RKO (cell line): Measurements from ENCODE around the gene SLC38A1.
"Not testable (repeated sequence)": the region's sequence is repeated elsewhere in the genome, so short reads cannot be mapped to it uniquely, and the experiment has no call there.

Experiments
- DNase-seq: peaks from one replicate; pipeline ENCODE4 v3.0.0-alpha.2; 2016; ENCODE audit warnings: low spot score

SLC38A1 gene

DNA sequence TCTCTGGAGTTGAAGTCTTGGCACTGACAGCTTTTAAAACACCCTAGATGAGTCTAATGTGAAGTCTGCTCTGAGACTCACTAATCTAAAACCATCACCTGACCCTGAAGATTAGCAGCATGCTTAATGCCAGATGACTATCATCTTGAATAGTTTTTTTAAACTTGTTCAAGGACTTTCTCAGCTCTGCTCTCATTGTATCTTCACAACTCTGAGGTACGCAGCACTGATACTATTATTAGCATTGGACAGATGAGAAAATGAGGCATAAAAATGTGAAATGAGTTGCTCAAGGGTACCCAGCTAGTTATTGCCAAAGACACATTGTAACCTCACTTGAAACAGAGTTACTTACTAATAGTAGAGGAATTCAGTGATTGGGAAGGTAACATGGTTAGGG, 4.8 kb downstream of the SLC38A1 start:
- DNase-seq, result peak; percentile 30

DNA sequence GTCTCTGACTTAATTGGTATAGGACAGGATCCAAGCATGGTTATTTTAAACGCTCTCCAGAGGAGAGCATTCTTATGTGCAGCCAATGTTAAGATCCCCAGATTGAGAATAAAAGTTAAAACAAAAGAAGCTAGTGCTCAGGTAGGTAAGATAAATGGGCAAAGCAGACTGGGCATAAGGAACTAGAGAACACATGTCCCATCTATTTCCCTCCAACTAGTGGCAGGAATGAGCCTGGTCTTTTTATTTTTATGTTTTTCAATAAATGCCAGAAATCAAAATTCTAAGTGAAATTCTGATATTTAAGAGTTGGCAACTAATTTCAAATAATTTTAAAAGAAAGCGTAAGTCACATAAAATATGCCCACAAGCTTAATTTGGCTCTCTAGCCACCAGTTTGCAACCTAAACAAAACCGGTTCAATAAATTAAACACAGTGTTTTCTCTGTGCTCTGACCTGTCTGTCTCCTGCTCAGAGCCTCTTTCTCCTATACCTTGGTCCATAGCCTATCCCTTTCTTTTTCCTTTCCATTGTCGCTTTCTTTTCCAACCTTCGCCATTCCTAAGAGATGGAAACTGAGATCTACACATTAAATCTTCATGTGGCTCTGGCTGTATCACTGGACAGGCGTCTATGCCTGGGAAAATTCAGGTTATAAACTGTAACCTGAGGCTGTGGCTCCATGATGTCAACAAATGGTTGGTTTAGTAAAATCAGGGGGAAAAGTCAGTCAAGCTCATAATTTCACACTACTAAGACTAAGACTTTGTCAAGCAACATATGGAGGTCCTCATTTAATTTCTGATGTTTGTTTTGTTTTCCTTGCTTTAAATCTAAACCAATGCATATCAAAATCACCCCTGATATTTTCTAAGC, 5.5 kb downstream of the SLC38A1 start:
- DNase-seq, result peak; percentile 40

DNA sequence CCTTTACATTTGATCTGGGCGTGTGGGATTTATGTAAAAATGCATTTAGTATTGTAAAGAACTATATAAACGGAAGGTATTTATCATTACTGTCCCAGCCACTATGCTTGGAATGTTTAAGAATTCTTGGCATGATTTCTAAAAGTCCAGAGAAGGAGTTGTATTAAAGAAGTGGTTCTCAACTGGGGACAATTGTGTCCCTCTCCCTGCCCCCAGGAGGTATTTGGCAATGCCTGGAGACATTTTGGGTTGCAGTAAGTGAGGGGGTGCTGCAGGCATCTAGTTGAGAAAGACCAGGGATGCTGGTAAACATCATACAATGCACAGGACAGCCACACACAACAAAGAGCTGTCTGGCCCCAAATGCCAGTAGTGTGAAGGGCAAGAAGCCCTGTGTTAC, 7.2 kb downstream of the SLC38A1 start:
- DNase-seq, result no peak

DNA sequence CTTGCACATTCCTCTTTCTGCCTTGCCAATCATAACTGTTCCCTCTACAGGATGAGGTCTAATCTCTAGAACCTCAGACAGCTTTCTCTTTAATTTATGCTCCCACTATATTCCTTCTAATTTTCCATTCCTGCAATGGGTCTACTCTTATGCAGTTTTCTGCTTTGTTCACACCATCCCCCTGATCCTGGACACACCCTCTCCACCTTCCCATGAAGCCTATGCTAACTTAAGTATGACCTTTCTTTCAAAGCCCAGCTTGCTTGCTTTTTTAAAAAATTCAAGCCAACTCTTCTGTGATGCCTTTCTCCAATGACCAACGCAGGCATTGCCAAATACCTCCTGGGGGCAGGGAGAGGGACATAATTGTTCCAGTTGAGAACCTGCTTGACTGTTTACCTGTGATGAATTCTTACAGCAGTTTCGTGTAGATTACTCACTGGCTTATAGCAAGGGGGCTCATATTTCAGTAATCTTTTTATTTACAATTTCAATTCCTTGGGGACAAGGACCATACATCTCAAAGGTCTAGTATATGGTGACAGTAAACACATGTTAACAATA, 7.8 kb downstream of the SLC38A1 start:
- DNase-seq, result no peak

DNA sequence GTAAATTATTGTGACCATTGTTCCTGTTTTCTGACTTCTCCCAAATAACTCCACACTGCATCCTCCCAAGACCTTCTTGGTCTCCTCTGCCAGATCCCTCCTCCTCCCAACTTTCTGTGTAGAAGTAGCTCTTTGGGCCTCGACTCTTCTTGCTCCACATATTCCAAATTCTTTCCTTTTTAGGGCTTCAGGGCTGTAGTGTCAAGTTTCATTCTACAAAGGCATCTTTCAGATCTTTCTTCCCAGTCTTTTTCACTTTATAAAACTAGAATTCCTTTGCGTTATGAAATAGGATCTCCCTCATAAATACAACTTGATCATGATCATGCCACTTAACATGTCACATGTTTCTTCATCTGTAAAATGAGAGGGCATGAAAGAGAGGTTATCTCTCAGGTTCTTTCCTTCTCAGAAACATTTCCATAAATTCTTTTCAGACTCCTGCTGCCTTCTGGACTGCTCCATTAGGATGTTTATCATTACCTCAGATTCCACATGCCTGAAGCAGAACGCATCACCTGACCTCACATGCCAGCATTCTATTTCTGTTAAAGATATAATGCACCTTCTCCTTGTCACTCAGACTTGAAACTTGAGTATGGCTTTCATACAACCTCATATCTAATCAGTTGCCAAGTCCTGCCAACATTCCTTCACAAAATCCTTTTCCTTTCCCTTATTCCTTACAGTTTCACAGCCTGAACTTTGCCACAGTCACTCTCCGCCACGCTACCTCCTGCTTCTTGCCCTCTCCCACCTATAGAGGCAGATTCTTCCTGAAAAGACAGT, 8.5 kb downstream of the SLC38A1 start:
- no peak for DNase-seq

DNA sequence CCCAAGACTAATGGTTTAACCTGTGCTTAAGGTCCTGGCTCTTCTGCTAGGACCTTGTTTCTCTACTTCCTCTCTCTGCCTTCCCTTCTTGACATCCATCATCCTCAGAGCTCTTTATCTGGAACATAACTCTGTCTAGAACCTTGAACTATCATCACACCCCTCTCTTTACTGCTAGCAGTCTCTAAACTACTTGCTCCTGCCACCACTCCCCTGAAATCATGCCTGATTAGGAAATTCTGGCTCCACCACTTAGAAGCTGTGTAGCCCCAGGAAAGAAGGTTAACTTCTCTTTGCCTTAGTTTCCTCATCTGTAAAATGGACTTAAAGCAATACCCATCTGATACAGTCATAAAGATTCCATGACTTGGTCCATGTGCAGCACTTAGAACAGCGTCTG, 9.1 kb downstream of the SLC38A1 start:
- DNase-seq, result no peak

DNA sequence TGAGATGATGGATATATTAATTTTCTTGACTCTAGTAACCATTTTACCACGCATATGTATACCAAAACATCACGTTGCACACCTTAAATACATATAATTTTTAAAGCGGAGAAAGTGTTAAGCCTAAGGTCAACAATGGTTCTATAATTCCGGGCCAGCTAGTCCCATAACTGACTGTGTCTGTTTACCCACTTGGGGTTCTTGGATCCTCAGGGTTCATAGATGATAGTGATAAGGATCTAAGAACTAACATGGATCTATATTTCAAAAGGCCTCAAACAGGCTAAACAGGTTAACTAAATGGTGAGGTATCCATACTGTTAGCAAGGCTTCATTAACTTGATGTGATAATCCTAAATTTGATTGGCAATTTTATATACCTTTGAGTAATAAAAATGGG, 9.8 kb downstream of the SLC38A1 start:
- DNase-seq, result no peak

DNA sequence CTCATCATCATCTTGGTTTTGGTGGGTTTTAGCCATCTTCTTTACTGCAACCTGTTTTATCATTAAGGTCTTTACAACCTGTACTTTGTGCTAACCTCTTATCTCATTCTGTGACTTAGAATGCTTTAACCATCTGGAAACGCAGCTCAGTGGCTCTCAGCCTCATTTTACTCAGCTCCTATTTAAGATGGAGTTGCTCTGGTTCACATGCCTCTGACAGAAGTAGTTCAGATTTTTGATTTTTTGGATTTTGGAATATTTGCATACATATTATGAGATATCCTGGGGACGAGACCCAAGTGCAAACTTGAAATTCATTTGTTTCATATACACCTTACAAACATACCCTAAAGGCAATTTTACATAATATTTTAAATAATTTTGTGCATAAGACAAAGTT, 10.7 kb downstream of the SLC38A1 start:
- no peak for DNase-seq

DNA sequence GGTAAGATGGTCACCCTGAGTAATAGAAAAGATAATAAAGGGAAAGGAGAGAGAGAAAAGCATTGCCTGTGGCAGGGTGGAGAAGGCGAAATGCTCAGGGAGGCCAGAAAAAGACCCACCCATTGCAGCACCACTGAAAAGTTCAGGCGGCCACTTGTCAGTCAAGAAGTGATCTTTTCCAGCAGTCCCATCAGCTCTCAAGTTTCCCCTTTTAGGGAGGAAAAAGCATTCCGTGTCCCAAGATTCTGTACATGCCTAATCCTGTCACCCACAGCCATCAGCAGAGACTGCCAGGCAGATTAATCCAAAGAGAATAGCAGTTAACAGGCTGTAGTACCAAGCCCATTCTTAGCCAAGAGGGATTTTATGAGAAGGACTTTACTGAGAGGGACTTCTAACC, 11.9 kb downstream of the SLC38A1 start:
- no peak for DNase-seq

DNA sequence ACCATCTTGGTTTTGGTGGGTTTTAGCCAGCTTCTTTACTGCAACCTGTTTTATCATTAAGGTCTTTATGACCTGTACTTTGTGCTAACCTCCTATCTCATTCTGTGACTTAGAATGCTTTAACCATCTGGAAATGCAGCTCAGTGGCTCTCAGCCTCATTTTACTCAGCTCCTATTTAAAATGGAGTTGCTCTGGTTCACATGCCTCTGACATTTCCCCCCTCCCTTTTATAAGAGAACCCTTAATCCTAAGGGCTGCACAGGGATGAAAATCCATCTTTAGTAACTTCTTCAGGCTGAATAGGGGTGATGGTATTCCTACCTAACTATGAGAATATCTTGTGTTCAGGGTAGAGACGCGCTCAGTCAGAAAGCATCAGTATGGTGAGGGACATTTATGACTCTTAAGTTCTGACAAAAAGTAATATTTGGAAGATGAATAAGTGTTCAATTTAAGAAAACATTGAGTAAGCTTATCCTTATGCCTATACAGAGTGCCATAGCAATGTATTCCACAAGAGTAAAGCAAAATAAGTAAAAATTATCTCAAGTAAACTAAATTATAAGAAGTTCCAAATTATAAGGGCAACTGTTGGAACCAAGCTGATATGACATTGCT, 15.2 kb downstream of the SLC38A1 start:
- DNase-seq, result no peak

DNA sequence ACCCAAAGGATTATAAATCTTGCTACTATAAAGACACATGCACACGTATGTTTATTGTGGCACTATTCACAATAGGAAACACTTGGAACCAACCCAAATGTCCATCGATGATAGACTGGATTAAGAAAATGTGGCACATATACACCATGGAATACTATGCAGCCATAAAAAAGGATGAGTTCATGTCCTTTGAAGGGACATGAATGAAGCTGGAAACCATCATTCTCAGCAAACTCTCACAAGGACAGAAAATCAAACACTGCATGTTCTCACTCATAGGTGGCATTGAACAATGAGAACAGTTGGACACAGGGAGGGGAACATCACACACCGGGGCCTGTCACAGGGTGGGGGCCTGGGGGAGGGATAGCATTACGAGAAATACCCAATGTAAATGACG, 16.8 kb downstream of the SLC38A1 start:
- not testable (repeated sequence) for DNase-seq

DNA sequence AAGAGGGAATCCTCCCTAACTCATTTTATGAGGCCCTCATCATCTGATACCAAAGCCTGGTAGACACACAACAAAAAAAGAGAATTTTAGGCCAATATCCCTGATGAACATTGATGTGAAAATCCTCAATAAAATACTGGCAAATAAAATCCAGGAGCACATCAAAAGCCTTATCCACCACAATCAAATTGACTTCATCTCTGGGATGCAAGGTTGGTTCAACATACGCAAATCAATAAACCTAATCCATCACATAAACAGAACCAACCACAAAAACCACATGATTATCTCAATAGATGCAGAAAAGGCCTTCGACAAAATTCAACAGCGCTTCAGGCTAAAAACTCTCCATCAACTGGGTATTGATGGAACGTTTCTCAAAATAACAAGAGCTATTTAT, 18.9 kb downstream of the SLC38A1 start:
- DNase-seq, result not testable (repeated sequence)

DNA sequence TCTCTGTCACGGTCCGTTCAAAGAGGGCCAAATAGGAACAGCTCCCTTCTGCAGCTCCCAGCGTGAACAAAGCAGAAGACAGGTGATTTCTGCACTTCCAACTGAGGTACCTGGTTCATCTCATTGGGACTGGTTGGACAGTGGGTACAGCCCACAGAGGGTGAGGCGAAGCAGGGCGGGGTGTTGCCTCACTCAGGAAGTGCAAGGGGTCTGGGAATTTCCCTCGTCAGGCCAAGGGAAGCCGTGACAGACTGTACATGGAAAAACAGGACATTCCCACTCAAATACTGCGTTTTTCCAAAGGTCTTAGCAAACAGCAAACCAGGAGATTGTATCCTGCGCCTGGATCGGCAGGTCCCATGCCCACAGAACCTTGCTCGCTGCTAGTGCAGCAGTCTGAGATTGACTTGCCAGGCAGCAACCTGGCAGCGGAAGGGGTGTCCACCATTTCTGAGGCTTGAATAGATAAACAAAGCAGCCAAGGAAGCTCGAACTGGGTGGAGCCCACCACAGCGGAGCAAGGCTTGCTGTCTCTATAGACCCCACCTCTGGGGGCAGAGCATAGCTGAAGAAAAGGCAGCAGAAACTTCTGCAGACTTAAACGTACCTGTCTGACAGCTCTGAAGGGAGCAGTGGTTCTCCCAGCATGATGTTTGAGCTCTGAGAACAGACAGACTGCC, 22.7 kb downstream of the SLC38A1 start:
- DNase-seq, result no peak

DNA sequence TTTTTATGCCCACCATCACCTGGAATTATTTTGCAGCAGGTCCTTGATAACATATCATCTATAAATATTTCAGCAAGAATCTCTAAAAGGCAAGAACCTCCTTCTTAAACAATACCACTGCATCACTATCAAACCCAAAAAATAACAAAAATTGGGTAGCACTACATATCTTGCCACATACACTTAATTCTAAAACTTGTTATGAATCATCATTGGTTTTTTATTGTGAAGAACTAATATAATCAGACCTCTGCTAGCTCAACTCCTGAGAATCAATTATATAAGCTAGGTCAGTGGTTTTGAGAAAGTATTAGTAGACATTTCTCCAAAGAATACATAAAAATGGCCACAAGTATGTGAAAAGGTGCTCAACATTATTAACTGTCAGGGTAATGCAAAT, 23.8 kb downstream of the SLC38A1 start:
- DNase-seq, result no peak

DNA sequence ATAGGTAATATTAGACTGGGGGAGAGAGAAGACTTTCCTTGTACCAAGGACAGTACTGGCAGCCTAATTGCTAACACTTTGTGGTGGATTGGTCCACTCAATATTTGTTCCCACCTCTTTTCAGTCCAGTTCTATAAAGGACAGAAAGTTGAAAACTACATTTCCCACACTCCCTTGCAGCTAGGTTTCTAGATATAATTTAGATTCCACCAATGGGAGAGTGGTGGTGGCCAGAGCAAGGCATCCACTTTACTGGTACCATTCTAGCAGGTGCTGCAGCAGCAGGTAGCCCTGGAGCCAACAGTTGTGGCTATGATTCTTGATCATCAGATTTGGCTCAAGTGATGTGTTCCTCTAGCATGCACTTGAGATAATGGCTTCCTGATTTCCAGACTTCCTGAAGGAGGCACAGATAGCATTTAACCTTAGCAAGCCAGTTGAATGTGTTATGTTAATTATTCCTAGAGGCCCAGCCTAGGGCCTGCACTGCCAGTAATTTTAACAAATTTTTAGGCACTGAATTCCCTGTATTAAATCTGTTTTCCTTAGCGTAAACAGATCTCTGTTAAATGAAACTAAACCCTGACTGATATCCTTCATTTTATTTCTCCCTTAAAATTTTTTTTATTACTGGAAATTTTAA, 24.4 kb downstream of the SLC38A1 start:
- no peak for DNase-seq

DNA sequence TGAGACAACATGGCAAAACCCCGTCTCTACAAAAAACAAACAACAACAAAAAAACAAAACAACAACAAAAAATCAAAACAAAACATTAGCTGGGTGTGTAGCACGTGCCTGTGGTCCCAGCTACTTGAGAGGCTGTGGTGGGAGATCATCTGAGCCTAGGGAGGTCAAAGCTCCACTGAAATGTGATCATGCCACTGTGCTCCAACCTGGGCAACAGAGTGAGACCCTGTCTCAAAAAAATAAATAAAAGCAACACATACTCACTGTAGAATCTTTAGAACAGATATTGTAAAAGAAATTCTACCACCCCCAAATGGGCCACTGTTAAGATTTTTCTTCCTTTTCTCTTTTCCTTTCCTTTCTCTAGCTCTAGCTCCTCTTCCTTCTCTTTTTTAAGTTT, 26.3 kb downstream of the SLC38A1 start:
- no peak for DNase-seq

DNA sequence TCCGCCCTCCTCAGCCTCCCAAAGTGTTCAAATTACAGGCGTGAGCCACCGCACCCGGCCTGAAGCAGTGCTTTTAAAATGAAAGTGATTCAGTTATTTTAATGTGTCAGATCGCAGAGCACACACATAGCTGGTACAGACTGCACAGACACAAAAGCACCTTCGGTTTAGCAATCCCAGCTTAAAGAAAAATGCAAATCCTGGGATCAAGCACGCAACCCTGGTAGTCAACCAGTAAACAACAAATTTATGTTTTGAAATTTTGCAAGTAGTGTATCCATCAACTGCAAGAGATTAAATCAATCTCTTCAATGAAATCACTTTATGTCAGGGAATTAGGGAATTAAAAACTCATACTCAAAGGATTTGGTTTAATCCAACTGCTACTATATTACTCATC, 28.4 kb downstream of the SLC38A1 start:
- DNase-seq, result no peak

DNA sequence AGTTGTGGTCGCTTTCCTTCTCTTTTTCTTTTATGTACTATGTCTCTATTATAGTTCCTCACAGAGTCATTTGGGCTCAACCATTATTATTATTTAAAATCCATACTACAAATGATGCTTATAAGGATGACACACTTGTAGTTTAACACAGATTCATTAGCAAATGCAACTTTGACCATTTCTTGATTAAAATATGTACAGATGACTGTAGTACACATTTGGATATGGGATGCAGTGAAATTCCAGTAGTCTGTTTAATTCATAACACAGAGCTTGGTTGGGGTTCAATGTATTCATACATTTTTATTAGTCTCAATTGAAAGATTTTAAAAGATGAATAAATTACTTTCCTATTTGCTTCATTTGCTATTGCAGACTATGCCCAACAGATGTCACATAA, 30.0 kb downstream of the SLC38A1 start:
- no peak for DNase-seq

DNA sequence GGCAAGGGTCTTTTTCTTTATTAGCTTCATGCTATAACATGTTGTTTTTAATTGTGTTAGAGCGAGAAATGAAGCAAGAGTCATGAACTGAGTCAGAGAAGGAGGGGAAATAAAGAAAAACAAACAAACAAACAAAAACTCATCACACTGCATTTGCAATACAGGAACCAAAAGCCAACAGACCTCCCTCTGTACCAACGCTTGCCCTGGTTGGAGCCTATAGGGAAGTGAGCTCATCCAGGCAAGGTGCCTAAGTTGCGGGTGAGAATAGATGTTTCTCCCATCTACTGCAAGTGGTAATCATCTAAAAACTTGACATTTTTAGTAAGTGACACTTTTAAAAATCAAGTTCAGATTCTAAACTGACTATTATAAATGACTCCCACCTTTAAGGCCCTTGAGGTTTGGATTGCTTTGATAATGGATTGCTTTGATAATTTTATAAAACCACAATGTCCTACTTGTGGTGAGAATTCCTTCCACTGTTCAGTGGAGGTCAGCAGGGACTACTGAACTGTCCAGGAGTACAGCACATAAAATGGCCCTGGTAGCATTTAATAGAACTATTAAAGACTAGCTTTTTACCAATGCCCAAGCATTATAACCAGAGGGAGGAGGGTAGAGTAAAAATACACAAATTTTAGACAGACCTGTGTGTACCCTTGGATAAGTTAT, 31.3 kb downstream of the SLC38A1 start:
- no peak for DNase-seq

DNA sequence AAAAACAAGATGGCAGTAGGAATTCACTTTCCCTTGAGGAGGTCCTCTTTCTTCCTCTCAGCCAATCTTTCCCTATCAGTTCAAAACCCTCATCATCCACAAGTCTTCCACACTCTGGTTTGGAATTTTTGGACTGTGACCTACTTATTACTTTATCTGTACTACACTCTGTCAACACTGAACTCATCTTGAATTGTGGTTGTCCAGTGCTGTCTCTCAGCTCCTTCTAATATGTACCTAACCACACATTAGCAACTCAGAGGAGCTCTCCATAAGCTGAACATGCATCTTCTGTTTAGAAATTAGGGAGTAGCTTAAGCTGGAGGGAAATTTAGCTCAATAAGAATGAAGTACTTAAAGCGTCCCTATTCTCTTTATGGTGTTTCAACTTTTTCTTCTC, 34.8 kb downstream of the SLC38A1 start:
- DNase-seq, result no peak

DNA sequence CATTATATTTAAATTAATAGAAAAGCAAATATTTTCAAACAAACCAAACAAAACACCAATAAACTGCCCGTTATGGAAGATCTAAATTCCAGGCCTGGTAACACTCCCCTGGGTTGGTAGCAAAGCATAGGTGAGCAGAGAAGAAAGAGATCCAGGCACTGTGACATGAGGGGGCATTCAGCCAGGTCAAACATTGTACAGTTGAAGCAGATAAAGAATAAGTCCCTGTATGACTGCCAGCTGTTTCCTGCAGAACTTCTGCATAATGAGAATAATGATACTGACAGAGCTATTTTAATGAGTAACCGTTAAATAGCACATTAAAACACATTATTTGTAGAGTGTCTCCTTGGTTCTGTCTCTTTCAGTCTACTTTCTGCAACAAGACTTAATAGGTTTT, 35.4 kb downstream of the SLC38A1 start:
- no peak for DNase-seq
